A549 (cell line): ENCODE results near the gene RBKS. TPM values are rescaled to one million over a fixed set of nuclear protein-coding genes. Genes with fewer than 3 reads are reported as not detected.

Source experiments
- ATAC-seq, 2 experiments: fragments of 200-7000 bp in 1 of 2; fragments of >200 bp in 1 of 2; cut with Nextera tagmentation in 1 of 2; cut with Tn5 transposase in 1 of 2; 3 replicates each; pipeline versions ENCODE4 v1.8.0 to v1.9.1; 2018 to 2020; ENCODE audit warnings: mild to moderate bottlenecking in 1 of 2, moderate library complexity in 1 of 2
- CTCF ChIA-PET: fragments of 300-600 bp; sonication (Branson Sonifier 250); formaldehyde crosslinking; extraction: SDS; loops from one replicate; lab custom pipeline; 2021; ENCODE audit warnings: antibody characterized with exemption, inconsistent platforms; lab: Yijun Ruan, JAX
- POLR2A ChIA-PET: fragments of 350-600 bp; formaldehyde crosslinking; extraction: SDS; loops from one replicate; lab custom pipeline; 2021; ENCODE audit warnings: antibody characterized with exemption, inconsistent platforms; lab: Yijun Ruan, JAX
- DNase-seq, 2 experiments: peaks; one replicate each; pipeline versions ENCODE4 v3.0.0 to v3.0.0-alpha.2; 2011 to 2016; ENCODE audit warnings: low read depth in 1 of 2, low spot score in 1 of 2
- FAIRE-seq: peaks from 2 replicates; lab custom pipeline; 2011; peaks lifted over from hg19 to GRCh38; lab: Jason Lieb, UNC
- H3K27ac ChIP-seq, 2 experiments: fragments of >200 bp; sonication (Bioruptor Twin); formaldehyde crosslinking; 3 replicates each; pipeline ENCODE4 v1.5.1; 2016 to 2017
- H3K4me1 ChIP-seq: fragments of >200 bp; sonication (Bioruptor Twin); formaldehyde crosslinking; 3 replicates; pipeline ENCODE4 v1.6.1; 2016
- H3K4me2 ChIP-seq: fragments of >200 bp; sonication (Bioruptor Twin); formaldehyde crosslinking; 3 replicates; pipeline ENCODE4 v1.6.1; 2016
- H3K4me3 ChIP-seq: fragments of >200 bp; sonication (Bioruptor Twin); formaldehyde crosslinking; 3 replicates; pipeline ENCODE4 v1.5.1; 2016
- H3K9me3 ChIP-seq: fragments of >200 bp; sonication (Bioruptor Twin); formaldehyde crosslinking; 3 replicates; pipeline ENCODE4 v1.6.1; 2016
- BHLHE40 ChIP-seq: IDR thresholded peaks from 2 replicates; pipeline ENCODE4 v1.6.1; 2012; ENCODE audit warnings: low read depth, low read length, inconsistent platforms
- CBX2 ChIP-seq: fragments of 200-600 bp; sonication (generic); IDR thresholded peaks from 2 replicates; pipeline ENCODE4 v1.6.1; 2016; ENCODE audit warnings: low read depth, mild to moderate bottlenecking, borderline replicate concordance
- CEBPB ChIP-seq, 2 experiments: fragments of >200 bp in 1 of 2; sonication (Bioruptor Twin) in 1 of 2; formaldehyde crosslinking in 1 of 2; IDR thresholded peaks; 2 replicates each; pipeline ENCODE4 v1.6.1; 2012 to 2016
- CTCF ChIP-seq: fragments of >200 bp; sonication (Bioruptor Twin); formaldehyde crosslinking; IDR thresholded peaks from 3 replicates; pipeline ENCODE4 v1.5.1; 2016
- EHF ChIP-seq: fragments of 250-450 bp; sonication (Bioruptor Pico); IDR thresholded peaks from 2 replicates; pipeline ENCODE4 v1.5.0; 2020; ENCODE audit warnings: mild to moderate bottlenecking
- ESRRA ChIP-seq: fragments of 150-350 bp; IDR thresholded peaks from 2 replicates; pipeline ENCODE4 v1.6.1; 2014; ENCODE audit warnings: mild to moderate bottlenecking, low read length, borderline replicate concordance
- FOSL2 ChIP-seq, 2 experiments: fragments of 450-650 bp in 1 of 2; fragments of >200 bp in 1 of 2; sonication (Bioruptor Twin) in 1 of 2; formaldehyde crosslinking; IDR thresholded peaks; 2 replicates each; pipeline versions ENCODE4 v1.5.0 to v1.6.1; 2016 to 2020; ENCODE audit warnings: mild to moderate bottlenecking in 1 of 2, moderate library complexity in 1 of 2
- HOXA7 ChIP-seq: fragments of 250-450 bp; sonication (Bioruptor Pico); IDR thresholded peaks from 2 replicates; pipeline ENCODE4 v1.5.0; 2020; ENCODE audit warnings: mild to moderate bottlenecking, moderate library complexity
- NFE2L2 ChIP-seq: fragments of 150-350 bp; conservative IDR thresholded peaks from 2 replicates; pipeline ENCODE4 v1.6.1; 2014; ENCODE audit warnings: low read length
- PHF8 ChIP-seq: fragments of 200-600 bp; sonication (generic); IDR thresholded peaks from 2 replicates; pipeline ENCODE4 v1.6.1; 2016; ENCODE audit warnings: low read depth, mild to moderate bottlenecking, antibody characterized with exemption, moderate library complexity, borderline replicate concordance
- POLR2A ChIP-seq: IDR thresholded peaks from 2 replicates; pipeline ENCODE4 v1.6.1; 2012; ENCODE audit warnings: mild to moderate bottlenecking, low read length
- POLR2AphosphoS2 ChIP-seq: conservative IDR thresholded peaks from 2 replicates; pipeline ENCODE4 v1.6.1; 2012; ENCODE audit warnings: low read length, improper control_type of control experiment, inconsistent platforms
- RAD21 ChIP-seq, 2 experiments: fragments of >200 bp in 1 of 2; sonication (Bioruptor Twin) in 1 of 2; formaldehyde crosslinking in 1 of 2; IDR thresholded peaks in 1 of 2; conservative IDR thresholded peaks in 1 of 2; 2 replicates in 1 of 2; 3 replicates in 1 of 2; pipeline ENCODE4 v1.6.1; 2012 to 2018; ENCODE audit warnings: inconsistent platforms in 1 of 2
- RARB ChIP-seq: fragments of 250-450 bp; sonication (Bioruptor Pico); IDR thresholded peaks from 2 replicates; pipeline ENCODE4 v1.8.0; 2021; ENCODE audit warnings: mild to moderate bottlenecking, moderate library complexity
- REST ChIP-seq: fragments of 200-600 bp; sonication (generic); IDR thresholded peaks from 2 replicates; pipeline ENCODE4 v1.6.1; 2016; ENCODE audit warnings: antibody characterized with exemption, mild to moderate bottlenecking, moderate library complexity
- RFX5 ChIP-seq: fragments of 450-650 bp; IDR thresholded peaks from 2 replicates; pipeline ENCODE4 v1.7.1; 2014; ENCODE audit warnings: antibody characterized with exemption, mild to moderate bottlenecking, moderate library complexity
- TP53 ChIP-seq: fragments of 250-450 bp; sonication (Bioruptor Pico); IDR thresholded peaks from 2 replicates; pipeline ENCODE4 v1.5.0; 2021; ENCODE audit warnings: mild to moderate bottlenecking, moderate library complexity
- ZFP36 ChIP-seq: fragments of 450-650 bp; IDR thresholded peaks from 2 replicates; pipeline ENCODE4 v1.6.1; 2014; ENCODE audit warnings: borderline replicate concordance; ENCODE audit not compliant: partially characterized antibody
- WGBS: methylation state at CpG from one replicate; pipeline ENCODE4 v1.1.6; 2017; ENCODE audit errors: missing lambda C conversion rate; 5-methylcytosine and 5-hydroxymethylcytosine counted together
- polyA plus RNA-seq, 4 experiments: library from polyadenylated mRNA; depleted of rRNA in 3 of 4; stranded (reverse); fragments of >200 nt; fragmentation: RNase III in 1 of 4; extraction: RNeasy Plus Mini Kit Qiagen cat#74134 plus additional on column Dnase treatment in 1 of 4; gene quantifications; 2 replicates in 3 of 4; 3 replicates in 1 of 4; pipeline ENCODE4 v1.2.3, GENCODE V29; 2011 to 2017
- TF ChIP-seq, protein P1 (sequence below): fragments of 250-450 bp; sonication (Bioruptor Pico); IDR thresholded peaks from 2 replicates; pipeline ENCODE4 v1.5.0; 2021; ENCODE audit warnings: mild to moderate bottlenecking, moderate library complexity, borderline replicate concordance
- TF ChIP-seq, protein P2 (sequence below): IDR thresholded peaks from 2 replicates; pipeline ENCODE4 v1.6.1; 2012
- TF ChIP-seq, protein P3 (sequence below): IDR thresholded peaks from 2 replicates; pipeline ENCODE4 v1.6.1; 2012

Gene RBKS
- polyA plus RNA-seq, 2 of the 4 experiments (the other 2 are of a cell fraction) = 7.6 to 8.5 TPM

DNA sequence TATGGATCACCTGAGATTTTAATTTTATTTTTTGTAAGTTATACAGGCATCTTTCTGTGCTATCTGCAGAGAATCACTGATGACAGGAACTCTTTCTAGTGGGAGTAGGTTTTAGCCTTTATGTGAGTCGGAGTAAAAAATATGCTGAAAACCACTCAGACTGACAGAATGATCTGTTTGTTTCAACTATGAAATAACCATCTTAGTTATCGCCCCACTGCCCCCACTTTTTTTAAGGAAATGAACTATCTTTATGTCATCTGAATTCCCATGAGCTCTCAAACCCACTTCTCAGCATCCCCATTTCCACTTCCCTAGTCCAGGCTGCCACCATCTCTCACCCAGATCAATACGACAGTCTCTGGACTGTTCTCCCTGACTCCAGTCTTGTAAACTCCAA, 79.7 kb downstream of the RBKS start:
- H3K9me3 ChIP-seq = no peaks in the 10 kb centered on the region
- CTCF ChIA-PET = interaction anchor here (1.2 to 2.0 kb wide), 4 partner anchors 9 to 107 kb away, joined by 3 to 7 read pairs (median 6); no protein-coding TSS in a partner anchor
- no peak for TF ChIP-seq HOXA7 (CRISPR knock-in tag)
- TF ChIP-seq ESRRA = no peak
- TF ChIP-seq FOSL2 (IDR thresholded peaks at IDR 0.05) = no peak
- TF ChIP-seq FOSL2 (CRISPR knock-in tag; IDR thresholded peaks at IDR 0.05) = no peak
- no peak for TF ChIP-seq ZFP36
- no peak for TF ChIP-seq RAD21 (conservative IDR thresholded peaks at IDR 0.05 in 1 of 2, IDR thresholded peaks at IDR 0.05 in 1 of 2)
- no peak for TF ChIP-seq NFE2L2
- no peak for TF ChIP-seq CEBPB (IDR thresholded peaks at IDR 0.05)
- no peak for TF ChIP-seq TP53 (CRISPR knock-in tag)
- TF ChIP-seq POLR2A = no peak
- no peak for TF ChIP-seq RARB (CRISPR knock-in tag)
- TF ChIP-seq REST = no peak
- TF ChIP-seq RFX5 = no peak
- TF ChIP-seq PHF8 = no peak
- no peak for TF ChIP-seq CBX2
- no peak for TF ChIP-seq POLR2AphosphoS2
- TF ChIP-seq BHLHE40 = no peak
- TF ChIP-seq CTCF = no peak
- TF ChIP-seq, protein P1, sequence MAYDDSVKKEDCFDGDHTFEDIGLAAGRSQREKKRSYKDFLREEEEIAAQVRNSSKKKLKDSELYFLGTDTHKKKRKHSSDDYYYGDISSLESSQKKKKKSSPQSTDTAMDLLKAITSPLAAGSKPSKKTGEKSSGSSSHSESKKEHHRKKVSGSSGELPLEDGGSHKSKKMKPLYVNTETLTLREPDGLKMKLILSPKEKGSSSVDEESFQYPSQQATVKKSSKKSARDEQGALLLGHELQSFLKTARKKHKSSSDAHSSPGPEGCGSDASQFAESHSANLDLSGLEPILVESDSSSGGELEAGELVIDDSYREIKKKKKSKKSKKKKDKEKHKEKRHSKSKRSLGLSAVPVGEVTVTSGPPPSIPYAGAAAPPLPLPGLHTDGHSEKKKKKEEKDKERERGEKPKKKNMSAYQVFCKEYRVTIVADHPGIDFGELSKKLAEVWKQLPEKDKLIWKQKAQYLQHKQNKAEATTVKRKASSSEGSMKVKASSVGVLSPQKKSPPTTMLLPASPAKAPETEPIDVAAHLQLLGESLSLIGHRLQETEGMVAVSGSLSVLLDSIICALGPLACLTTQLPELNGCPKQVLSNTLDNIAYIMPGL (CRISPR knock-in tag) = no peak
- TF ChIP-seq, all 56 proteins: peak for 0
- Histone ChIP-seq H3K4me2 (peak overlapping the region; percentile 51), H3K4me3 (no peak overlapping the region), H3K27ac (peak overlapping the region; percentile 28 to 79; a peak in 5 of 6 replicates), H3K4me1 (peaks cover 18% of the 10 kb centered on the region)
- FAIRE-seq (no peak), ATAC-seq (no peak), DNase-seq (no peak)
- POLR2A ChIA-PET = interaction anchor here (0.5 to 1.8 kb wide), 3 partner anchors 11 to 581 kb away, joined by 3 to 6 read pairs (median 3); partner anchors contain the start of genes BABAM2 and RBKS
- WGBS = 89% methylated on average over 3 of the region's 3 CpGs

DNA sequence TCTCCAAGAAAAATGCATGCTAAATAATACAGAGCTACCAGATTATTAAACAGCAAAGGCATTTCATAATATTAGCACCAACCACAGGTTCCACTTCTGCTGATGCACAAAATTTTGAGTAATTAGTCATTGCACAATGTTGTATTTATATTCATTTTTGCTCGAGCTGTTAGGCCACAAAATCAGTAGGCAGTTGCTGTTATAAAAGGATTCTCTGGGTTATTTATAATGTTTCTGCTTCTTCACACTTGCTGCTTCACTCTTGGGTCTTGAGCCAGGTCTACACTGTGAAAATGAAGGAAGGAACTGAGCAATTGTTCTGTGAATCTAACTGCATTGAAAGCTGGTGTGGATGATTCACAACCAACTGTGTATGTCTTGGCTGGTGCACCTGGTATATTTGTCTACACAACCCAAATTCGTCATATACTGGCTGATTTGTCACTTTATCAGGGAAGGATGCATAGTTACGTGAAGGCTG, 80.4 kb downstream of the RBKS start:
- Histone ChIP-seq H3K4me1 (peaks cover 18% of the 10 kb centered on the region), H3K27ac (peak overlapping the region; percentile 28 to 79), H3K4me2 (peak overlapping the region; percentile 51)
- TF ChIP-seq, protein P2, sequence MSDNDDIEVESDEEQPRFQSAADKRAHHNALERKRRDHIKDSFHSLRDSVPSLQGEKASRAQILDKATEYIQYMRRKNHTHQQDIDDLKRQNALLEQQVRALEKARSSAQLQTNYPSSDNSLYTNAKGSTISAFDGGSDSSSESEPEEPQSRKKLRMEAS = 0 out of 2 replicates have a peak, but pooled peaks have one; percentile 44
- TF ChIP-seq, protein P3, sequence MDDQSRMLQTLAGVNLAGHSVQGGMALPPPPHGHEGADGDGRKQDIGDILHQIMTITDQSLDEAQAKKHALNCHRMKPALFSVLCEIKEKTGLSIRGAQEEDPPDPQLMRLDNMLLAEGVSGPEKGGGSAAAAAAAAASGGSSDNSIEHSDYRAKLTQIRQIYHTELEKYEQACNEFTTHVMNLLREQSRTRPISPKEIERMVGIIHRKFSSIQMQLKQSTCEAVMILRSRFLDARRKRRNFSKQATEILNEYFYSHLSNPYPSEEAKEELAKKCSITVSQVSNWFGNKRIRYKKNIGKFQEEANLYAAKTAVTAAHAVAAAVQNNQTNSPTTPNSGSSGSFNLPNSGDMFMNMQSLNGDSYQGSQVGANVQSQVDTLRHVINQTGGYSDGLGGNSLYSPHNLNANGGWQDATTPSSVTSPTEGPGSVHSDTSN = no peak
- TF ChIP-seq FOSL2 (IDR thresholded peaks at IDR 0.05) (no peak), FOSL2 (CRISPR knock-in tag; IDR thresholded peaks at IDR 0.05) (0 out of 2 replicates have a peak, but pooled peaks have one; percentile 27), CEBPB (IDR thresholded peaks at IDR 0.05) (peak in 1 of 2 experiments; percentile 61; a peak in 1 of 4 replicates), EHF (CRISPR knock-in tag) (no peak), HOXA7 (CRISPR knock-in tag) (no peak)
- TF ChIP-seq, all 56 proteins: peak for 3
- CTCF ChIA-PET = interaction anchor here (1.0 to 2.0 kb wide), 8 partner anchors 10 to 643 kb away, joined by 3 to 7 read pairs (median 3); no protein-coding TSS in a partner anchor
- POLR2A ChIA-PET = interaction anchor here (0.5 to 1.8 kb wide), 2 partner anchors 80 to 582 kb away, joined by 3 to 6 read pairs; partner anchors contain the start of genes BABAM2 and RBKS
- WGBS = 19% methylated on average over 3 of the region's 3 CpGs
- peak; percentile 32 to 51 for DNase-seq
- no peak for FAIRE-seq
- Histone ChIP-seq H3K9me3 (no peaks in the 10 kb centered on the region), H3K4me3 (no peak overlapping the region)
- ATAC-seq = peak; percentile 71 to 72; a peak in 5 of 6 replicates
